HG03520 (cell line): ENCODE measurements around the gene DEPDC1.
"Not testable (repeated sequence)": the region's sequence is repeated elsewhere in the genome, so short reads cannot be mapped to it uniquely, and the experiment has no call there.

ENCODE experiments used
- ATAC-seq: cut with Tn5 transposase; IDR thresholded peaks from one replicate; pipeline ENCODE4 v1.9.1; 2021; ENCODE audit warnings: mild to moderate bottlenecking, moderate library complexity; ENCODE audit not compliant: unreplicated experiment

Gene DEPDC1, protein sequence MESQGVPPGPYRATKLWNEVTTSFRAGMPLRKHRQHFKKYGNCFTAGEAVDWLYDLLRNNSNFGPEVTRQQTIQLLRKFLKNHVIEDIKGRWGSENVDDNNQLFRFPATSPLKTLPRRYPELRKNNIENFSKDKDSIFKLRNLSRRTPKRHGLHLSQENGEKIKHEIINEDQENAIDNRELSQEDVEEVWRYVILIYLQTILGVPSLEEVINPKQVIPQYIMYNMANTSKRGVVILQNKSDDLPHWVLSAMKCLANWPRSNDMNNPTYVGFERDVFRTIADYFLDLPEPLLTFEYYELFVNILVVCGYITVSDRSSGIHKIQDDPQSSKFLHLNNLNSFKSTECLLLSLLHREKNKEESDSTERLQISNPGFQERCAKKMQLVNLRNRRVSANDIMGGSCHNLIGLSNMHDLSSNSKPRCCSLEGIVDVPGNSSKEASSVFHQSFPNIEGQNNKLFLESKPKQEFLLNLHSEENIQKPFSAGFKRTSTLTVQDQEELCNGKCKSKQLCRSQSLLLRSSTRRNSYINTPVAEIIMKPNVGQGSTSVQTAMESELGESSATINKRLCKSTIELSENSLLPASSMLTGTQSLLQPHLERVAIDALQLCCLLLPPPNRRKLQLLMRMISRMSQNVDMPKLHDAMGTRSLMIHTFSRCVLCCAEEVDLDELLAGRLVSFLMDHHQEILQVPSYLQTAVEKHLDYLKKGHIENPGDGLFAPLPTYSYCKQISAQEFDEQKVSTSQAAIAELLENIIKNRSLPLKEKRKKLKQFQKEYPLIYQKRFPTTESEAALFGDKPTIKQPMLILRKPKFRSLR

DNA sequence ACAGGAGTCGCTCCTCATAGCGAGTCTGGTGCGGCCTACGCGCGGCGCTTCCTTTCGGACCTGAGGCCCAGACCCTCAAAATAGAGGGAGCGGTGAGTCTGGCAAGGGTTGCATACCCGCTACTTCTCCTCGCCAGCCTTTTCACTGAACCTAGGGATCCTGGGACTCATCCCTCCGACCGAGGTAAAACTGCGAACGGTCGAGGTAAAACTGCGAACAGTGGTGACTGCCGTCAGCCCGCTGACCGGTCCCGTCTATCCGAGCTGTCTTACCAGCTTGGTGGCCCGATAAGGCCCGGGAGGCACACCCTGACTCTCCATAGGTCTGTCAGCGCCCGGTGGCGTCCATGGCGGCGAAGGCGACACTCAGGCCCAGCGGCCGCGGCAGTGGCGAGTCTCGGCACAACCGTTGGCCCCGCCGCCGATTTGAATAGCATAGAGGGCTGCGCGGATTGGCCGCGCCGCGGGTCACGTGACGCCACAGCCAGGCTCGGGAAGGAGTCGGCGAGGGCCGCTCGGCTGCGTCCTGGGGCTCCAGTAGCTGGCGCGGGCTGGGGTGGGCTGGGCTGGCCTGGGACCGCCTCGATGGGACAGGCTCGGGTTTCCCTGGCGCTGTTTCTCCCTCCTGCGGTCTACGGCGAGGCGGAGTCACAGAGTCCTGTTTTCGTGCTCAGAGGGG, at the start of gene DEPDC1:
Gene DEPDC1 (minus strand): TSS at position 403 of the 678 bp plus-strand sequence. CDS start 83 bp downstream, at position 320.
- peak; percentile 95 for ATAC-seq

DNA sequence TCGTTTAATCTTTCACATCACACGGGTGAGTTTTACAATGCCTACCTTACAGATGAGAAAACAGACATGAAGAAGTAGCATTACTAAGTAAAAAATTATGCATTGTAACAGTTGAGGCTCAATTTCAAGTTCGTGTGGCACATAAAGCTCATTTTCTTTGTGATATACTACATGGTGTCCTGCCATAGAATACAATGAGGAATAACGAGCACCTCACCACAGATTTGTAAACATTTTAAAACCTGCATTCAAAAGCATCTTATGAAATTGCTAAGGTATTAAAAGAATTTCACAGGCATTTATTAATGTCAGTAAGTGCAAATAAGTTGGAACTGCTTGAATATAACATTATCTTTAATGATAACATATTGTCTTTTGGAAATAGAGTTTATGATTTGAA, 47.8 kb upstream of the DEPDC1 start:
- ATAC-seq, result no peak

DNA sequence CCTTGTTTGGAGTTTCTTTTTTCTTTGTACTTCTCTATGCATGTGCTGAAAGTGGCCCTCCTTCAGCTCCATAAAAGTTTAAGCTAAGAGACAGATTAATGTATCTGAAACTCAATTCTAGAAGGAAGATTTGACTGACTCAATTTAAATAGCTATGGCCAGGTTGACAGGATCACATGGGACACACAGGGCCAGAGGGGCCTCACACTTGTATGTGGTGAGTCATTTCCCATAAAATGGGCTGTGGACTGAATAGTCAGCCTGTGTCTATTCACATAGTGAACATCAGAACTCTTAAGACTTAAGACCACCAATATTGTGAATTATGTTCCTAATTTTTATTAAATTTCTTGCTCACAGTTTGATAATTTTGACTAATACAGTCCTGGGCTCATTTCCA, 45.7 kb upstream of the DEPDC1 start:
- ATAC-seq, result no peak

GRCh38 chr1:68538941-68539340, 42.1 kb upstream of the DEPDC1 start:
- no peak for ATAC-seq

DNA sequence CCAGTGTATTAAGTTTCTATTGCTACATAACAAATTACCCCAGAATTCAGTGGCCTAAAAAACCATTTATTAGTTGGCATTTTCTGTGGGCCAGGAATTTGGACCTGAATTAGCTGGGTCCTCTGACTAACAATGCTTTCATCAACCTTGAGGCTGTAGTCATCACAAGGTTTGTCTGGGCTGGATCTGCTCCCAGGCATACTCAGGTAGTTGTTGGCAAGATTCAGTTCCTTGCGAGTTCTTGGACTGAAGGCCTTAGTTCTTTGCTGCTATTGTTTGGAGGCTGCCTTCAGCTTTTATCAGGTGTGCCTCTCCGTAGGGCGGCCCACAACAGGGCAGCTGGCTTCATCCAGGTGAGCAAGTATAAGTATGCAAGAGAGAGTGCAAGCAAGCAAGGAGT, 31.4 kb upstream of the DEPDC1 start:
- ATAC-seq, result no peak

DNA sequence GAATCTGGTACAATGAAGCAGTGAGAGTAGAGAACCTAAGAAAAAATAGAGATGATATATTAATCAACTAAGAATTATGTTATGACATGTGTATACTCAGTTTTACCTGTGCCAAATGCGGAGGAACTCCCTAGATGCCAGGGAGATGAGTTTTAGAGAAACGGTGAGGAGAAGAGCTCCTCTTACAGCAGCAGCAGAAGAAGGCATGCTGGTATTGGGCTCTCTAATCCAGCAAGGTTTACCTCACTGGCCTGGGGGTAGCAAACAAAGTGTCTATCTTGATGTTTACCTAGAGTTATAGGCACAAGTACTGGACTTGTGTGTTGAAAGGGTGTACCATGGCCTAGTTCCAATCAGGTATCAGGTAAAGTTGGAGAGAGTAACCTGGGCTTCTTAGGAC, 28.9 kb upstream of the DEPDC1 start:
- no peak for ATAC-seq

- ATAC-seq, result no peak
These were observed 24.4 kb upstream of the DEPDC1 start for GRCh38 chr1:68521286-68521685.

DNA sequence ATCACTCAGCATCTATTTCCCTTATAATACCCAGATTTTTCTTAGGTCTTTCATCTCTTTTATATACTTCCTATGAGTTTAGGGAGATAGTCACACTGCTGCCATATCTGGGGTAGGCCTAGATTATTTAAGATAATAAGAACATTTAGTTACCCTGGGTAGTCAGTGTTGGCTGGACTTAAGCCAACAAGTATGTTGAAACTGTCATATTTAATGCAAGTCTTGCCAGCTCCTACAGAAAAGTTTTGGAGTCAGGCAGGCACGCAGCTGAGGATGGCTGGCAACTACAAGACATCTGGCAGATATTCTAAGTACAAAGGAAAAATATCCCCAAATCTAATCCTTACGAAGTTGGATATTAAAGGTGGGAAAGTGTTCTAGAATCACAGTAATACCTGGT, 19.2 kb upstream of the DEPDC1 start:
- no peak for ATAC-seq

DNA sequence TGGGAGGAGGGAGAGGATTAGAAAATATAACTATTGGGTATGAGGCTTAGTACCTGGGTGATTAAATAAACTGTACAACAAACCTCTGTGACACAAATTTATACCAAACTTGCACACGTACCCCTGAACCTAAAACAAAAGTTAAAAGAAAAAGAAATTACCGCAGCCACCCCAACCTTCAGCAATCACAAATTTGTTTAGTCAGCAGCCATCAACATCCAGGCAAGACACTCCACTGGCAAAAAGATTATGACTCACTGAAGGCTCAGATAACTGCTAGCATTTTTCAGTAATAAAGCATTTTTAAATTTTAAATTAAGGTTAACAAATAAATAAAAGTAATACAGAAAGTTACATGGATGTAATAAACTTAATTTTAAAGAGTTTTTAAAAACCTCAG, 14.4 kb upstream of the DEPDC1 start:
- ATAC-seq, result no peak

GRCh38 chr1:68506386-68506785, 9.5 kb upstream of the DEPDC1 start:
- ATAC-seq, result no peak

DNA sequence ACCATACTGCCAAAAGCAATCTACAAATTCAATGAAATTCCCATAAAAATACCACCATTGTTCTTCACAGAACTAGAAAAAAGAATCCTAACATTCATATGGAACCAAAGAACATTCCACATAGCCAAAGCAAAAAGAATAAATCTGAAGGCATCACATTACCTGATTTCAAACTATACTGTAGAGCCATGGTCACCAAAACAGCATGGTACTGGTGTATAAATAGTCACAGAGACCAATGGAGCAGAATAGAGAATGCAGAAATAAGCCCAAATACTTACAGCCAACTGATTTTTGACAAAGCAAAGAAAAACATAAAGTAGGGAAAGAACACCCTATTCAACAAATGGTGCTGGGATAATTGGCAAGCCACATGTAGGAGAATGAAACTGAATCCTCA, 6.2 kb upstream of the DEPDC1 start:
- no peak for ATAC-seq

DNA sequence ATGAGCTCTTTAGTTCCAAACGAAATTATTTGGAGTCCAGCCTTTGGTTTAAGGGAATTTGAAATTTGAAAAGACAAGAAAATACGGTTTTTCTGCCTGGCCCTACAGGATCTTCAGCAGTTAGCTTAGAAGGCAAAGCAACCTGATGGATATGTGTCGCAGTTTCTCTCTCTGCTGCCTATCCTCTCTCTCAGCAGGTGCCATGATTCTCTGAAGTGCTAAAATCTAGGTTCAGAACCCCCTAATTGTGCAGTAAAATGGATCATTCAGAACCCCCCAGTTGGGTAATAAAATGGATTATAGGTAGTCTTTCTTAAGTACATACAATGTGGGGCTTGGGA, 446 bp upstream of the DEPDC1 start:
- peak; percentile 10 for ATAC-seq

- no peak for ATAC-seq
These were observed 758 bp downstream of the DEPDC1 start for GRCh38 chr1:68495968-68496679.

- ATAC-seq, result no peak
These were observed 1.4 kb downstream of the DEPDC1 start for GRCh38 chr1:68495532-68495931.

DNA sequence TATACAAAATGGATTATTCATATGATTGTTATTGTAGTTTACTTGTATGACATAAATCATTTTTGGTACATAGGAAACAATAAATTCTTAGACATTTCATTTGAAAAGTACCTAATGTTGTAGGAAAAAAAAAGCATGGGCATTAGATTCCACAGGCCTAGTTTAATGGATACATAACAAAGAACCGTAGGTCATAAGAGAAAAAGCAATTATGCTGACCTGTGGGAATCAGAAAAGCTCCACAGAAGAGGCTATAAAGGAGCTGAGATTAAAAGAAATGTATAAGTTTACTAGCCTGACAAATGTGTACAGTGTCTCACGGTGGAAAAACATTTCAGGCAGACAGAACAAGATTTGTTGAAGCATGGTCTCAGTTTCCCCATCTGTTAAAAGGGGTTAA, 3.7 kb downstream of the DEPDC1 start:
- no peak for ATAC-seq

GRCh38 chr1:68492255-68492654, 4.6 kb downstream of the DEPDC1 start:
- ATAC-seq, result not testable (repeated sequence)

- no peak for ATAC-seq
These were observed 6.7 kb downstream of the DEPDC1 start for GRCh38 chr1:68490046-68490651.

GRCh38 chr1:68485431-68486022, 11.4 kb downstream of the DEPDC1 start:
- no peak for ATAC-seq

DNA sequence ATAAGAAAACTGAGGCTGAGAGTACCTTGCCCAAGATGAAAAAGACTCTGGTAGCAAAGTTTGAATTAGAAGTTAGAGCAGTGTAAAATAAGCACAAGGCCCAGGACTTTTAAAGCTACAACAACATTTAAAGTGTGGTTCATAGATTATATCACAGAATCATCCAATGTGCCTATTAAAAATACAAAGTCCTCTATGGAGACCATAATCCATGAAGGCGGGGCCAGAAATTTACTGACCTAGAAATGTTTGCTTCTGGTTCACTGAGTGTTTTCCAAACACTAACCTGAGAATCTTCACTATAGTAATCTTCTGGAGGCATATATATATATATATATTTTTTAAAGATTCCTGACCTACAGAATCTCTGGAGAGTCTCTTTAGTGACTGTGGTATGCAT, 12.3 kb downstream of the DEPDC1 start:
- ATAC-seq, result no peak

- no peak for ATAC-seq
These were observed 15.8 kb downstream of the DEPDC1 start for GRCh38 chr1:68481041-68481440.
